SKM-1 treated with dmso at 0.1 percent for 144 hours (cell line): ENCODE data around the gene OR5A1.
A peak's percentile ranks its signal among the peaks of the same experiment; 100 is the strongest.
"Not testable (repeated sequence)": the region's sequence is repeated elsewhere in the genome, so short reads cannot be mapped to it uniquely, and the experiment has no call there.

Experiments used
- DNase-seq: peaks from one replicate; lab custom pipeline; 2025; ENCODE audit not compliant: unreplicated experiment; lab: John Stamatoyannopoulos, UW

The OR5A1 gene

DNA sequence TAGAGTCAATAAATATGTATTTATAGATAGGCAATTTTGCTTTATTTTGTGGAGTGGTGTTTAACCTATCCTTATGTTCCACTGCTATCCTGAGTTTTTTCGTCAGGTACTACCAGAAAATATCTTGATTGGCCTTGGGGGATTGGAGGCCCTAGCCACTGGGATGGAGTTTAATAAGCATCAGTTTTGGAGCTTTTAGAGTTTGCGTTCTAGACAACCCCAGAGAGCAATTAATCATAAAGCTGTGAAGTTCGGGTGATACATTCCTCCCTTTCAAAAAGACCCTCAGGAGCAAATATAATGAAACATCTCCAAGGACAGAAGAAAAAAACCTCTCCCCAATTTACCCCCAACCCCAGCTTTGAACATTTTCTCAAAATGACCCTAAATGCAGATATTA lies at the start of gene OR5A1:
Gene OR5A1 (plus strand): TSS at position 301 of the 400 bp plus-strand sequence. CDS start 6,700 bp downstream, outside the sequence.
- DNase-seq = no peak

DNA sequence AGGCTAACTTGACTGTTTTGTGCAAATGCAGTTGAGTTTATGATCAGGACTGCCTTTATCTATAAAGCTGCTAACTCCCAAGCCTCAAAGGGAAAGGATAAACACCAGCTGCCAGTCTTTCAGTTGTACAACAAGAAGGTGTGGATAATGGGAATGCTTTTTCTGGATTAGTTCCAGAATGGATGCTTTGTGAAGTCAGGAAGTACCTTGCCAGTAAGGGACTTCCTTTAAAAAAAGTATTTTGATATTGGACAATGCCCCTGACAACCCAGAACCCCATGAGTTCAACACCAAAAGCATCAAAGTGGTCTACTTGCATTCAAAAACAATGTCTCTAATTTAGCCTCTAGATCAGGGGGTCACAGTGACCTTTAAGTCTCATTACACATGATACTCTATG lies 42.1 kb upstream of the OR5A1 start:
- DNase-seq = no peak

GRCh38 chr11:59400461-59401261 lies 35.6 kb upstream of the OR5A1 start:
- DNase-seq = no peak

DNA sequence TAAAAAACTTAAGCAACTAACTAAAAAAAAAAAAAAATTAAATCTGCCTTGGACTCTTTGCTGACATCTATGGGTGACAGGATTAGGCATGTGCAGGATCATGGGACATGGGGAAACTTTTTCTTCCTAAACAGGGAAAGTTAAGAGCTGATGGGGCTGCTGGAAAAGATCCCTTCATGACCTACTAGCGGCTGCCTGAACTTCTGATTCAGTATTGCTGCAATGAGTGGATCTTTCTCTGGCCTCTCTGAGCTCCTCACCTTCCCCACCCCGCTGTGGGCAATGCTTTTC lies 35.1 kb upstream of the OR5A1 start:
- DNase-seq = no peak

GRCh38 chr11:59403546-59403945 lies 32.7 kb upstream of the OR5A1 start:
- DNase-seq = no peak

GRCh38 chr11:59413646-59414045 lies 22.6 kb upstream of the OR5A1 start:
- peak; percentile 85 for DNase-seq

- DNase-seq = no peak
Observed at GRCh38 chr11:59415111-59415510, 21.2 kb upstream of the OR5A1 start.

DNA sequence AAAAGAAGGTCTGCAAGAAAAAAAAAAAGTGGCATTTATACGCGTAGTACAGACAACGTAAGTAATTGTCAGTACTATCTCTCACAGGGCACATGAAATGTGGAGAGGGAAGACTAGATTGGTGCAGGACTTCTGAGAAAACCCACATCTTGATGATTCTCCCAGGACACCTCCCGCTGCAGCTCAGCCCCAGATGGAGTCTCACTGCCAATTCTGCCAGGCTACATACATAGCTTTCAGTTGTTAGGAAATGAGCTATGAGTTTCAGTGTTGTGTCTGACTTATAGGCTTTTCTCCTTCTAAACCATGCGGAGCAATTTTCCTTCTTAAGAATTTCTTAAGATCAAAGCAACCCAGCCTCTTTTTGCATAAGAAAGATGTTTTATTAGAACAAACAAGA lies 19.7 kb upstream of the OR5A1 start:
- DNase-seq = no peak

- no peak for DNase-seq
Observed at GRCh38 chr11:59417023-59417422, 19.2 kb upstream of the OR5A1 start.

GRCh38 chr11:59418156-59418555 lies 18.1 kb upstream of the OR5A1 start:
- no peak for DNase-seq

- no peak for DNase-seq
Observed at GRCh38 chr11:59423835-59424234, 12.4 kb upstream of the OR5A1 start.

DNA sequence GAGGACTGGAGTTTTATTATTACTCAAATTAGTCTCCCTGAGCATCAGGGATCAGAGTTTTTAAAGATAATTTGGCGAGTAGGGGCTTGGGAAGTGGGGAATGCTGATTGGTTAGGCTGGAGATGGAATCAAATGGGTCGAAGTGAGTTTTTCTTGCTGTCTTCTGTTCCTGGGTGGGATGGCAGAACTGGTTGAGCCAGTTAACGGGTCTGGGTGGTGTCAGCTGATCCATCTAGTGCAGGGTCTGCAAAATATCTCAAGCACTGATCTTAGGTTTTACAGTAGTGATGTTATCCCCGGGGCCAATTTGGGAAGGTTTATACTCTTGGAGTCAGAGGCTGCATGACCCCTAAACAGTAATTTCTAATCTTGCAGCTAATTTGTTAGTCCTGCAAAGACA lies 11.1 kb upstream of the OR5A1 start:
- no peak for DNase-seq

DNA sequence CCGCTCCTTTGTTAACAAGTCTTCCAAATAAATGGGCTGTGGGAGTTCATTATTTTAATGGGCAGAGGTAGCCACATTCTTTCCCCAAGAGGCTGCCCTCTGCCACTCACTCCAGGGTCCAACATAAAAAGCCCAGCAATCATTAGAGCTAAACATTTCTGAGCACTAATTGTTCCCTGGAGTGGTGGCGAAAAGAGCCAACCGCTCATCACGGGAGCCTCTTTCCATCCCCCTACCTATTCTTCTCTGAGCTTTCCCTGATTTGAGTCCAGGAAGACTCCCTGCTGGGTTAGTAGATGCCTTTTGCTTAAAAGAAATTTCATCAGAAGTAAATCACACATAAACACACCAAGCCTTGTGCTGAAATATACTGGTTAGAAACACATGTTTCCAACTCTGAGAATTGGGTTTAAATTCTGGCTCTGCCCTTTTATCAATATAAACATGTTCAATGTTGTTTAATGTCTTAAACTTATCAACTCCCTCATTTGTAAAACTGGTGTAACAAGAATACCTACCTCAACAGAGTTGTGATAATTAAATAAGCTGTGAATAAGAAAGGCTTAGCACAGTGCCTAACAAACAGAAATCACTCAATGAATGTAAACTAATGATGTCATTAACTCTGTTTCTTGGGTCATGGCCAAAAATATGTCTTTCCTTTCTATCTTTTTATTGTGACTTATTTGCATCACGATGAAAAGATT lies 9.8 kb upstream of the OR5A1 start, which contains the start of gene OR5A2:
Gene OR5A2 (minus strand): TSS at position 53 of the 707 bp plus-strand sequence. CDS start 3,460 bp downstream, outside the sequence.
- no peak for DNase-seq

DNA sequence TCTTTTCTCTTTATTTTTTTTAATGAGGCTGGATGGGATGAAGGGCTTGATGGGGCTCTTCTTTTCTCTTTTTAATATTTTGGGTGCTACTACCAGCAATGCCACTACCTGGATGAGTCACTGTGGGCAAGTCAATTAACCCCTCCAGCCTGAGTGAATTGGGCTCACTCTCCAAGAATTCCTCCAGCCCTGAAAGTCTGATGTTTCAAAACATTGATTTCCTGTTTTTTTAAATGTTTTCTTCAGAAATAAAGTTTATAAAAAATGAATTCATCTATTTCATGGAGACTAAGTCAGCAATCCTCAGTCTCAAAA lies 9.2 kb upstream of the OR5A1 start:
- DNase-seq = no peak

DNA sequence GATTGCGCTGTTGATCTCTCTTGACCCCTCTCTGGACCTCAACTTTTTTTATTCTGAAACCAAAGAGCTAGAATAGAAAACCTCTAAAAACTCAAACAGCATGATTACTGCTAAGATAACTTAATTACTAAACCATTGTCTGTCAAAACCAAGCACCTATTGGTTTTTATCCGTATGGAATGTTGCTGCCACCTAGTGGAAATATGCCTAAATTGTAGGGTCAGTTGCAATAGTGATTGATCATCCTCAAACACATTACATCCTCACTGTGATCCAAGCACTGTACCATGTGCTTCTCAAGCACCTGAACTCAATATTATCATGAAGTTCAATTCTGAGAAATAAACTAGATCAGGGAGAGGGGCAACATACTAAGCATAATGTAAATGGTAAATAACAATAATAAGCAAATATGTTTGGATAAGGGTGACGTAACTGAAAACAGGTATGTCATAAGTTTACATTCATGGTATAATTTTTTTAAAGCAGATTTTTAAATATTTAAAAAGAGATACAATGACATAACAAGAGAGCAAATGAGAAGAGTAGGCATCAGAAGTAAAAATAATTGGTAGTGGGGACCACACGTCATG lies 6.2 kb upstream of the OR5A1 start:
- peak; percentile 55 for DNase-seq

GRCh38 chr11:59437770-59438169 lies 1.5 kb downstream of the OR5A1 start:
- DNase-seq = no peak

DNA sequence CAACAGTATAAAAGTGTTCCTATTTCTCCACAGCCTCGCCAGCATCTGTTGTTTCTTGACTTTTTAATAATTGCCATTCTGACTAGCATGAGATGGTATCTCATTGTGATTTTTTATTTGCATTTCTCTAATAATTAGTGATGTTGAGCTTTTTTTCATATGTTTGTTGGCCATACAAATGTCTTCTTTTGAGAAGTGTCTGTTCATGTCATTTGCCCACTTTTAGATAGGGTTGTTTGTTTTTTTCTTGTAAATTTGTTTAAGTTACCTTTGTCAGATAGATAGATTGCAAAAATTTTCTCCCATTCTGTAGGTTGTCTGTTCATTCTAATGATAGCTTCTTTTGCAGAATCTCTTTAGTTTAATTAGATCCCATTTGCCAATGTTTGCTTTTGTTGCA lies 9.4 kb downstream of the OR5A1 start:
- not testable (repeated sequence) for DNase-seq

DNA sequence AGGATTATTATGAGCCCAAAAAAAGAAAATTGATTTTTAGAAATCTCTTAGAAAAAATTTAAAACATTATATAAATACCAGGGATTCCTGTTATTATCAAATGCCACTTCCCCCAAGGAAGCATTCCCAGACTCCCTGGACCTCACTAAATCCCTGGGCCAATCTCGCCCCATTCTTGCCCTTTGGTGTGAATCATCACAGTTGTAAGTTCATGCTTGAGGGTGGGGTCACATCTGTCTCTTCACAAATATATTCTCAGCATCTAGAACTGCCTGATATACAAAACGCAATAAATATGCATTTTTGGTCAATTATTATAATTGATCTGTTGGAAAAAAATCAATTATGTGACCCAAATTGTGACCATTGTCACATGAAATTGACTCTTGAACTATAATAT lies 12.2 kb downstream of the OR5A1 start:
- DNase-seq = no peak

DNA sequence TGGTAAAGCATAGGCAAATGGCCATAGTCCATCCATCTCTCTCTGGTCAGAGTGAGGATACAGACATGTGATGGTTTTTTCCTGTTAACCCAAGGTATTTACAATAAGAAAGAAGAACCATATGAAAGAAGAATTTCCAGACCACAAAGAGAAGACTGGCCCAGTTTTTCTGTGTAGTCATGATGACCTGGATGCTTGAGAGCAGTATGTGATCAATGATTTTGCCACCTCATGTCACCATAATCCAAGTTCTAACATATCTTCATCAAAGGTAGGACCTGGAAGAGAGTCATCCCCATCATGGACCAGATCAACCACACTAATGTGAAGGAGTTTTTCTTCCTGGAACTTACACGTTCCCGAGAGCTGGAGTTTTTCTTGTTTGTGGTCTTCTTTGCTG lies 20.4 kb downstream of the OR5A1 start, which contains the start of gene OR4D6:
Gene OR4D6 (plus strand): TSS at position 301 of the 400 bp plus-strand sequence. CDS start 0 bp downstream, at position 301.
- no peak for DNase-seq

- no peak for DNase-seq
Observed at GRCh38 chr11:59459916-59460315, 23.6 kb downstream of the OR5A1 start.

DNA sequence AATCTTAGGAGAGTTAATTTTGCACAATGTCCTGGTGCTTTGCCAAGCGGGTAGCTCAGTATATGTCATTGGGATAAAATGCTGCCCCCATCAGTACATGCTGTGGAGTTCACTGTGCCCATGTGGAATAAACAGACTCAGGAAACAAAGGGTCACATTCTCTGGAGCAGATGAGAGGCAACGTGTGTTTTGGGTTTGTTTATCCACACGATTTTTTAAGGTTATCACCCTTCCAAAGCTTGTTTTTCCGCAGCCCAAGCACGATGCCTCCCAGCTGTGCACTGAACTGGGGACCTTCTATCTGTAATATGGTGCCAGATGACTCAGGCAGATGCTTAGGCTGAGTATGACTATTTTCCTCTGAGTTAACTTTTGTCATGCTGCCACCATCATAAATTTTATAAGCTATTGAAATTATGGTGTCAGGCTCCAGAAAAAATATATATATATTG lies 26.9 kb downstream of the OR5A1 start:
- DNase-seq = no peak

DNA sequence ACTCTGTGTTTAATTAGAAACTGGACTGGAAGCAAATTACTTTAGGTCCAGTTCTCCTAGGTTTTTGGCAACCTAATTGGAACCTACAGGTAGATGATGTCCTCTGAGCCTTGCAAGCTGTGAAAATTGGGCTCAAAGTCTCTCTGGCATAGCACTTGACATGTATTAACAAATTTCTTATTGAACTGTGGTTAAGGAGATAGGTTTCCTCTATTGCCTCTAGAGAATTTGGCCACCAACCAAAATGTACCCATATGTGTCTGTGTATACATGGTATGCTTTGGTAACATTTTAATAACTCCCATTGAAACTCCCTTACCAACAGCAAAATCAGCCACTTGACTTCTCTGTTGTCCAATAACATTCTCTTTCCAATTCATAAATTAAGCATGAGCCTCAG lies 36.7 kb downstream of the OR5A1 start, which contains the start of gene OR4D10:
Gene OR4D10 (plus strand): TSS at position 301 of the 400 bp plus-strand sequence. CDS start 4,115 bp downstream, outside the sequence.
- no peak for DNase-seq
